HG02870 (cell line): ENCODE results near the gene GARIN1A.

Source experiments
- ATAC-seq: cut with Tn5 transposase; IDR thresholded peaks from one replicate; pipeline ENCODE4 v1.9.1; 2021; ENCODE audit warnings: mild to moderate bottlenecking, moderate library complexity; ENCODE audit not compliant: unreplicated experiment

GARIN1A gene

GRCh38 chr7:128714701-128715495, 42.8 kb downstream of the GARIN1A start:
- no peak for ATAC-seq

- ATAC-seq: no peak
Measured at GRCh38 chr7:128718967-128719642, 47.0 kb downstream of the GARIN1A start.

GRCh38 chr7:128721376-128721775, 49.3 kb downstream of the GARIN1A start:
- no peak for ATAC-seq
